HL-60 (cell line): ENCODE data around the gene FMN1.
A peak's percentile ranks its signal among the peaks of the same experiment; 100 is the strongest.

Source experiments
- DNase-seq, 2 experiments: peaks; one replicate each; pipeline ENCODE4 v3.0.0-alpha.2; 2010 to 2020; ENCODE audit warnings: low read depth in 1 of 2, low spot score in 1 of 2
- H3K27ac ChIP-seq: fragments of 250-450 bp; sonication (Bioruptor Pico); replicated peaks from 2 replicates; pipeline ENCODE4 v1.5.1; 2020; ENCODE audit warnings: mild to moderate bottlenecking, moderate library complexity
- H3K27me3 ChIP-seq: fragments of 250-450 bp; sonication (Bioruptor Pico); 2 replicates; pipeline ENCODE4 v1.5.1; 2021; ENCODE audit warnings: mild to moderate bottlenecking, moderate library complexity; ENCODE audit not compliant: insufficient read depth, poor library complexity, severe bottlenecking
- H3K4me3 ChIP-seq: replicated peaks from 2 replicates; pipeline ENCODE4 v1.5.1; 2011; ENCODE audit warnings: mild to moderate bottlenecking, control low read depth, low read length; ENCODE audit not compliant: insufficient read depth
- GABPA ChIP-seq: IDR thresholded peaks from 2 replicates; pipeline ENCODE4 v1.6.1; 2012; ENCODE audit warnings: low read depth
- POLR2AphosphoS5 ChIP-seq: IDR thresholded peaks from 2 replicates; pipeline ENCODE4 v1.6.1; 2012; ENCODE audit warnings: low read depth
- SPI1 ChIP-seq: IDR thresholded peaks from 2 replicates; pipeline ENCODE4 v1.6.1; 2012; ENCODE audit warnings: low read depth, mild to moderate bottlenecking, borderline replicate concordance
- TF ChIP-seq, protein P1 (sequence below): IDR thresholded peaks from one replicate; pipeline ENCODE4 v1.5.1; 2011; ENCODE audit warnings: low read length, control low read depth, inconsistent platforms; ENCODE audit not compliant: insufficient read depth
- TF ChIP-seq, protein P2 (sequence below): IDR thresholded peaks from 2 replicates; pipeline ENCODE4 v1.6.1; 2012; ENCODE audit warnings: low read depth; ENCODE audit not compliant: insufficient replicate concordance

The FMN1 gene

GRCh38 chr15:33204087-33204486 lies 9.6 kb upstream of the FMN1 start:
- H3K27ac ChIP-seq, result no peak overlapping the region

GRCh38 chr15:33201491-33202231 lies 7.1 kb upstream of the FMN1 start:
- TF ChIP-seq SPI1 (no peak), GABPA (no peak), POLR2AphosphoS5 (no peak)
- TF ChIP-seq, protein P1, sequence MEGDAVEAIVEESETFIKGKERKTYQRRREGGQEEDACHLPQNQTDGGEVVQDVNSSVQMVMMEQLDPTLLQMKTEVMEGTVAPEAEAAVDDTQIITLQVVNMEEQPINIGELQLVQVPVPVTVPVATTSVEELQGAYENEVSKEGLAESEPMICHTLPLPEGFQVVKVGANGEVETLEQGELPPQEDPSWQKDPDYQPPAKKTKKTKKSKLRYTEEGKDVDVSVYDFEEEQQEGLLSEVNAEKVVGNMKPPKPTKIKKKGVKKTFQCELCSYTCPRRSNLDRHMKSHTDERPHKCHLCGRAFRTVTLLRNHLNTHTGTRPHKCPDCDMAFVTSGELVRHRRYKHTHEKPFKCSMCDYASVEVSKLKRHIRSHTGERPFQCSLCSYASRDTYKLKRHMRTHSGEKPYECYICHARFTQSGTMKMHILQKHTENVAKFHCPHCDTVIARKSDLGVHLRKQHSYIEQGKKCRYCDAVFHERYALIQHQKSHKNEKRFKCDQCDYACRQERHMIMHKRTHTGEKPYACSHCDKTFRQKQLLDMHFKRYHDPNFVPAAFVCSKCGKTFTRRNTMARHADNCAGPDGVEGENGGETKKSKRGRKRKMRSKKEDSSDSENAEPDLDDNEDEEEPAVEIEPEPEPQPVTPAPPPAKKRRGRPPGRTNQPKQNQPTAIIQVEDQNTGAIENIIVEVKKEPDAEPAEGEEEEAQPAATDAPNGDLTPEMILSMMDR, result no peak
- TF ChIP-seq, protein P2, sequence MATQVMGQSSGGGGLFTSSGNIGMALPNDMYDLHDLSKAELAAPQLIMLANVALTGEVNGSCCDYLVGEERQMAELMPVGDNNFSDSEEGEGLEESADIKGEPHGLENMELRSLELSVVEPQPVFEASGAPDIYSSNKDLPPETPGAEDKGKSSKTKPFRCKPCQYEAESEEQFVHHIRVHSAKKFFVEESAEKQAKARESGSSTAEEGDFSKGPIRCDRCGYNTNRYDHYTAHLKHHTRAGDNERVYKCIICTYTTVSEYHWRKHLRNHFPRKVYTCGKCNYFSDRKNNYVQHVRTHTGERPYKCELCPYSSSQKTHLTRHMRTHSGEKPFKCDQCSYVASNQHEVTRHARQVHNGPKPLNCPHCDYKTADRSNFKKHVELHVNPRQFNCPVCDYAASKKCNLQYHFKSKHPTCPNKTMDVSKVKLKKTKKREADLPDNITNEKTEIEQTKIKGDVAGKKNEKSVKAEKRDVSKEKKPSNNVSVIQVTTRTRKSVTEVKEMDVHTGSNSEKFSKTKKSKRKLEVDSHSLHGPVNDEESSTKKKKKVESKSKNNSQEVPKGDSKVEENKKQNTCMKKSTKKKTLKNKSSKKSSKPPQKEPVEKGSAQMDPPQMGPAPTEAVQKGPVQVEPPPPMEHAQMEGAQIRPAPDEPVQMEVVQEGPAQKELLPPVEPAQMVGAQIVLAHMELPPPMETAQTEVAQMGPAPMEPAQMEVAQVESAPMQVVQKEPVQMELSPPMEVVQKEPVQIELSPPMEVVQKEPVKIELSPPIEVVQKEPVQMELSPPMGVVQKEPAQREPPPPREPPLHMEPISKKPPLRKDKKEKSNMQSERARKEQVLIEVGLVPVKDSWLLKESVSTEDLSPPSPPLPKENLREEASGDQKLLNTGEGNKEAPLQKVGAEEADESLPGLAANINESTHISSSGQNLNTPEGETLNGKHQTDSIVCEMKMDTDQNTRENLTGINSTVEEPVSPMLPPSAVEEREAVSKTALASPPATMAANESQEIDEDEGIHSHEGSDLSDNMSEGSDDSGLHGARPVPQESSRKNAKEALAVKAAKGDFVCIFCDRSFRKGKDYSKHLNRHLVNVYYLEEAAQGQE, result no peak
- Histone ChIP-seq H3K27me3 (no peaks in the 10 kb centered on the region), H3K4me3 (peak overlapping the region; percentile 7; the same call in 1 of the 2 replicates), H3K27ac (no peak overlapping the region)
- DNase-seq, result peak in 1 of 2 experiments; percentile 35

More at GRCh38 chr15:33204087-33204486, 9.6 kb upstream of the FMN1 start:
- Histone ChIP-seq H3K27me3 (no peaks in the 10 kb centered on the region), H3K4me3 (no peak overlapping the region)
- TF ChIP-seq POLR2AphosphoS5, result no peak
- TF ChIP-seq, protein P2, result no peak
- no peak for DNase-seq

- Histone ChIP-seq H3K4me3 (no peak overlapping the region), H3K27ac (no peak overlapping the region), H3K27me3 (no peaks in the 10 kb centered on the region)
- no peak for DNase-seq
- TF ChIP-seq POLR2AphosphoS5 (no peak), GABPA (no peak), SPI1 (no peak)
- TF ChIP-seq, protein P2, result no peak
- TF ChIP-seq, protein P1, result no peak
Observed at GRCh38 chr15:33200903-33201302, 6.4 kb upstream of the FMN1 start.
